ENCODE measurements around the gene DMRTB1.

The DMRTB1 gene

GRCh38 chr1:53438427-53439336, 20.5 kb upstream of the DMRTB1 start:
- no peak for DNase-seq

GRCh38 chr1:53439337-53440207, 19.6 kb upstream of the DMRTB1 start:
- DNase-seq: no peak

- no peak for DNase-seq
Measured at GRCh38 chr1:53440633-53441032, 18.6 kb upstream of the DMRTB1 start.

- DNase-seq: no peak
Measured at GRCh38 chr1:53442299-53442698, 16.9 kb upstream of the DMRTB1 start.

- DNase-seq: no peak
Measured at GRCh38 chr1:53446051-53446450, 13.1 kb upstream of the DMRTB1 start.

GRCh38 chr1:53447413-53447812, 11.8 kb upstream of the DMRTB1 start:
- DNase-seq: no peak

GRCh38 chr1:53448241-53448841, 10.9 kb upstream of the DMRTB1 start:
- DNase-seq: no peak

- no peak for DNase-seq
Measured at GRCh38 chr1:53449021-53449420, 10.2 kb upstream of the DMRTB1 start.

- DNase-seq: no peak
Measured at GRCh38 chr1:53449693-53450092, 9.5 kb upstream of the DMRTB1 start.

- peak; percentile 42 for DNase-seq
Measured at GRCh38 chr1:53450225-53450624, 9.0 kb upstream of the DMRTB1 start.

- no peak for DNase-seq
Measured at GRCh38 chr1:53454019-53454418, 5.2 kb upstream of the DMRTB1 start.

GRCh38 chr1:53455364-53455991, 3.7 kb upstream of the DMRTB1 start:
- no peak for DNase-seq

- no peak for DNase-seq
Measured at GRCh38 chr1:53458634-53459033, 565 bp upstream of the DMRTB1 start.

GRCh38 chr1:53460211-53460634, 1.0 kb downstream of the DMRTB1 start:
- DNase-seq: no peak

GRCh38 chr1:53460666-53461322, 1.6 kb downstream of the DMRTB1 start:
- DNase-seq: no peak

- no peak for DNase-seq
Measured at GRCh38 chr1:53461323-53462044, 2.3 kb downstream of the DMRTB1 start.

- DNase-seq: no peak
Measured at GRCh38 chr1:53462193-53462592, 3.0 kb downstream of the DMRTB1 start.

- peak; percentile 32 for DNase-seq
Measured at GRCh38 chr1:53462769-53463501, 3.7 kb downstream of the DMRTB1 start.

GRCh38 chr1:53463961-53464899, 5.0 kb downstream of the DMRTB1 start:
- peak; percentile 36 for DNase-seq

Measured in NCI-H1694 treated with DMSO at 0.1 percent for 48 hours (cell line).